Measurements from ENCODE around the gene TUBB2B.

TUBB2B gene

DNA sequence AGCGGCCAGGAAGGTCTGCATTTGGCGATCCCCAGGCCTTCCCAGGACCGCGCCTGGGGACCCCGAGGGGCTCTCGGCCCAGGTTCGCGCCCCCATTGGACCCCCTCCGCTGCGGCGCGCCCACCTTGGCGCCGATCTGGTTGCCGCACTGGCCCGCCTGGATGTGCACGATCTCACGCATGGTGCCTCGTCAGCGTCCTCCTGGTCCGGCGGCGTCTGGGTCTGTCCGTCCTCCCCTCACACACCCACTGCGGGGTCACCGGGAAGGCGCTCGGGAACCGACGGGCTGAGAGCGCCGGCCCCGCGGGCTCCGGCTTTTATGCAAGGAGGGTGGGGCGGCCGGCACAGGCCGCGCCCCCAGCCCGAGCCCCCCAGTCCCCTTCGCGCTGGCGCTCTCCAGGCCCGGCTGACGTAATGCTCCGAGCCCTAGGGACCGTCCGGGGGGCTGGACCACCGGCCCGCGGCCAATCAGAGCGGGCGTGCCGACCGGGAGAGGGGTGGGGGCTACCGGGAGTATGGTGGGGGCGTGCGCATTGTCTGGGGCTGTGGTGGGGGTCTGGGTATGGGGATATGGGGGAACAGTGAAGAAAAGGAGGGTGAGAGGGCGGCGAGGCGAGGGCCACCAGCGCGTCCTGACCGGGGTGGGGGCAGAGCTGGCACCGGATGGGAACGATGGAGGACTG is at the start of gene TUBB2B:
Gene TUBB2B, minus strand, starts transcription at position 291 of the 683 bp plus-strand sequence. Its CDS starts 110 bp downstream, at position 181.
- H3K4me3 ChIP-seq (ENCODE audit: low read depth, low read length): peak within 1 kb of the TSS; percentile 58
- DNase-seq (ENCODE audit: low read depth): no peak

GRCh38 chr6:3277251-3277650 is 49.8 kb upstream of the TUBB2B start:
- no peak for DNase-seq (ENCODE audit: low read depth)
- H3K4me3 ChIP-seq (ENCODE audit: low read depth, low read length): no peak overlapping the region

DNA sequence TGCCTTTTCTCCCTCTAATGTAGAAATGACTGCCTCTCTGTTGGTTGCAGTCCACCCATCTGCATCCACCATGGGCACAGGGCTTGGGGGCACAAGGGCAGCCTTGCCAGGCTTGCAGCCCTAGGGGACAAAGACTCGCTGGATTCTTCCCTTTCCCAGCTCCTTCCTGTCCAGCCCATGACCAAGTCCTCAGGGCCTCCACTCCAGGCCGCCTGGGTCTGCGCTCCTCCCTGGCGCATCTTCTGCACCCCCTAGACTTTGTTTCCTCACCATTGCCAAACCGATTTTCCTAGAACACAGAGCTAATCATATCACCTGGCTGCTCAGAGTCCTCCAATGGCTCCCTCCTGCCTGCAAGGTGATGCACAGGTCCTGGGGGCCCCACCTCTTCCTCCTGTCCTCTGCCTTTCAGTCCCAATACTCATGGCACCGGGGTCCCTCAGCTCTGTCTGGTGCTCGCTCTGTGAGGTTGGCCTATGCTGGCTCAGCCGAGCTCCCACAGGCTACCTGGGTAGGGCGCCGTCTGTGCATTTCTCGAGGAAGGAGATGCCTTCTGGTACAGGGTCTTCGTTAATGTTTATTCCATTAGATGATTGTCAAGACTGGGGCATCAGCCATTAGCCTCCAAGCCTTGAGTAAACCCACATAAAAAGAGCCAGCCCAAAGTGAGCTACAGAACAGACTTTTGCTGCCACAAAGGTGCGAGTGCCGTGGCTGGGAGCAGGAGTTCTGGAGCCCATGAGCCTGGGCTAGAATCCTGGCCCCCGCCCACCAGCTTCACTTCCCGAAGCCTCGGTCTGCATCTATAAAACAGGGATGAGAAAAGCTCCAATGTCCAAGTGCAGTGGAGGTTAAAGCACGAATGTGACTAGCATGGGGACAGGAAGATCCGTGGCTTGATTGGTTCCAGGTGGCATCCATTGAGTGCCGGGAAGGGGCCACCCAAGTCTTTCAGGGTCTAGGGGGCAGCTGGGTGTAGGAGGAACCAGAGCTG is 49.0 kb upstream of the TUBB2B start:
- no peak overlapping the region for H3K4me3 ChIP-seq (ENCODE audit: low read depth, low read length)
- DNase-seq (ENCODE audit: low read depth): no peak

DNA sequence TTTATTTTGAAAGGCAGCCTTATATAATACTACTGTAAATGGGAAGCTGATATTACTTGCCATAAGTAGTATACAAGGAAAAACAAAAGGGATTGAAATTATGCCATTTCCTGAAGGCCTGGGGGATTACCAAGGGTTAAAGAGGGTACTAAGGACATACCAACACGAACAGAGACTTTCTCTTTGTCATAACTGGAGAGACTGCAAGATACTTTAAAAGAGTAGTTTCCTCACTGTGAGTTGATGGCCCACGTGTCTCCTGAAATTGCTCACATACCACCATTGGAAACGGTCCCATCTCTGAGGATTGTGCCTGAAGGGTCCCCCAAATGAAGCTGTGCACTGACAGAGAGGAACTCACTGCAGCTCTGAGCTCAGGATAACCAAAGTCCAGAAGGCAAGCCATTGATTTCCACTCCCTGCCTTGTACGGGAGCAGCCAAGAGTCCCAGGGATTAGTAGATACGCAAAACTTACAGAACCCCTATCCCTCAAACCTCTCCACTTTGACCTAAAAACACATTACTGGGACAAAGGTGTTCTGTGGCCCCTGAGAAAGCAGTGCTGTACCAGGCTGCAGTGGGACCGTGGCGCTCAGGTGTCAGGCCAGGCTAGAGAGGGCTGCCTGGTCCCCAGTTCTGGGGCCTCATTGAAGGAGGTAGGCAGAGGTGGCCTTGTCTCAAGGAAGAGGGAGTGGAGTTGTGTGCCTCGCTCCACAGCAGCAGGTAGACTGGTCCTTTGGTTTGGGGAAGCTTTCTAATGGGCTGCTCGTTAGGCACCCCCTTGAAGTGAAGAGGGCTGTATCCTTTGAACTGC is 46.5 kb upstream of the TUBB2B start:
- H3K4me3 ChIP-seq (ENCODE audit: low read depth, low read length): no peak overlapping the region
- no peak for DNase-seq (ENCODE audit: low read depth)

DNA sequence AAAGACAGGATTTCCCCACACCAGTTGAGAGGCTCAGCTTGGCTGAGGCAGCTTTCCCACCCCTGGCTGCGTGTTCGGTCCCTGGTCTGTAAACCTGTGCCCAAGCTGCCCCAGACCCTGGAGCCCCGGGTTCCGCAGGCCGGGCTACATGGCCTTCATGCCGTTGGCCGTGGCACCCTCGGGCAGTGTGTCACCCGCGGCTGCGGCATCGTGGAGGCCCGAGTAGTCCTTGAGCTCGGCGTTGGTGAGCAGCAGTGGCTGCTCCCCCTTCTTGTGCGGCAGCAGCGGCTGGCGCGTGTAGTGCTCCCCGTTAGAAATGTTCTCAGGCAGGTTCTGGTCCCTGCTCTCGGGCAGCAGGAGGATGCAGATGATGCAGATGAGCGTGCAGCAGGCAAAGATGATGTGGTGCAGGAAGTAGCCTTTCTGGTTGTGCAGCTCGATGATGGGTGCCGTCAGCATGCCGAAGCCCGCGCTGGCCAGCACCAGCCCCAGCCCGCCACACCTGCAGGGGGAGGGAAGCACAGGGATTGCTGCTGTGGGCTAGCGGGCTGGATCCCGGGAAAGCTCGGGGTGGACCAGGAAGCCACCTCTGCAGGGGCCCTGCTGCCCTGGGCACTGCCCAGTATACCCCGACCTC is 45.6 kb upstream of the TUBB2B start:
- no peak for DNase-seq (ENCODE audit: low read depth)
- H3K4me3 ChIP-seq (ENCODE audit: low read depth, low read length): no peak overlapping the region

- no peak for DNase-seq (ENCODE audit: low read depth)
- H3K4me3 ChIP-seq (ENCODE audit: low read depth, low read length): no peak overlapping the region
Observed at GRCh38 chr6:3271756-3272155, 44.3 kb upstream of the TUBB2B start.

DNA sequence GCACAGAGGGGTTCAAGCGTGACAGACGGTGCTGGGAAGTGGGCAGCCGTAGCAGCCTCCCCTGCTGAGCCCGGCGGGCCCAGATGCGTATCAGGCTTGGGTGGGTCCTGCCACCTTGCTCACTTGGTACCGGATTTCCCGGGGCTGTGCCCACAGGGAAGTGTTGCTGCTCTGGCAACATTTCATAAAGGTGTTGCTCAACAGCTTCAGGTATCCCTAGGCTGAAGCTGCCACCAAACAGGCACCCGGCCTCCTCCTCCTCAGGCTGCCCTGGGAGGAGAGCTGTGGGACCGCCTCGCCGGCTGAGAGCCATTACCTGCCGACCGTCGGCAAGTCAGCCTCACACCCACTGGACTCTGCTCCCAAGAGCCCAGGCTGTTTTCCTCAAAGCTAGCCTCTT is 42.8 kb upstream of the TUBB2B start:
- H3K4me3 ChIP-seq (ENCODE audit: low read depth, low read length): no peak overlapping the region
- DNase-seq (ENCODE audit: low read depth): no peak

GRCh38 chr6:3269281-3269975 is 42.0 kb upstream of the TUBB2B start:
- H3K4me3 ChIP-seq (ENCODE audit: low read depth, low read length): no peak overlapping the region
- DNase-seq (ENCODE audit: low read depth): no peak

DNA sequence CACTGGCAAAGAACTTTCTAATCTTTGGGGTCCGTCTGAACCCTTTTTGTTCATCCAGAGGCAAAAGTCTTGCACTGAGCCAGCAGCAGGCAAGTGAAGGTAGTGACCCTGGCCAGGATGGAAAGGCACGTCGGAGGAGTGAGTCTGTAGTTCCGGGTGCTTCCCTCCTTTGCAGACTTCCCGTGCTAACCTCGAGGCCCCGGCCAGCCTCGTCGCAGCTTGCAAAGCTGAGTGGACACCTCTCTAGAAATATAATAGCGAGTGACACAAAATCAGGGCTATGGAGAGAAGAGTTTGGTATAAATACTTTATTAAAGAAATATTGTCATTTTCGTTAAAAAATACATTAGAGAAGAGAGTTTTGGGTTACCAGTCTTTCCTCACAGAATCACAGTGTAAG is 41.2 kb upstream of the TUBB2B start:
- no peak for DNase-seq (ENCODE audit: low read depth)
- H3K4me3 ChIP-seq (ENCODE audit: low read depth, low read length): no peak overlapping the region

DNA sequence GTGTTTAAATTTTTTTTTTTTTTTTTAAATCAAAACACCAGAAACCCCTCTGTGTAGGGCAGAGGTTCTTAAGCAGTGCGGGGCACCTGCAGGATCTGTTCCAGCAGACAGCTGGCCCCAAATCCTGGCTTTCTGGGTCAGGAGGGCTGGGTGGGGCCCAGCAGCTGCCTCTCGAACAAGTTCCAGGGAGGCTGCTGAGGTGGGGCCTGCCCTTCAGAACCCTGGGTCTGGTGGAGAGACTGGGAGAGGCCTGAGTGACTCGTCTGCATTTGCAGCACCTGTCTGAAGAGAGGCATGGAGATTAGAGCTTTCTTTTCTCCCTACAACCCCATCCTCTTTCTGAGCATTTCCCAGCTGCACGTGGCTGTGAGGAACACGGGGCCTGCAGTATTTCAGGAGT is 39.7 kb upstream of the TUBB2B start:
- no peak for DNase-seq (ENCODE audit: low read depth)
- H3K4me3 ChIP-seq (ENCODE audit: low read depth, low read length): no peak overlapping the region

DNA sequence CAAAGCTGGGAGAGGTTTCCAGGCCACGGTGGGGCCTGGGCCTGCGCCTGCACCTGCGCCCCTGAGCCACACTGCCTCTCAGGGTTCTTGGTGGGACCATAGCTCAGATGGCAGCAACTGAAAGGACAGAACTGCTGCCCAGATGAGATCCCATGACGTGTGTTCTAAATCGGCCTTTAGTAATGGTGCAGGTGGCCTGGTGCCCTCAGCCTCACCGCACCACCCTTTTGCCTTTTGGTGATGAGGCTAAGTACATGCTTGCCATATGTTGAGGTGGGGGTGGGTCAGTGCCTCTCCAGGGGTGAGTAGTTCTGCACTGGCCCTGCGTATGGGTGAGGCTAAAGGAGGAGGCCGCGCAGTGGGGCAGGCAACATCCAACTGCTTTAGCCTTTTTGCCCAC is 38.7 kb upstream of the TUBB2B start:
- H3K4me3 ChIP-seq (ENCODE audit: low read depth, low read length): no peak overlapping the region

GRCh38 chr6:3265671-3266070 is 38.2 kb upstream of the TUBB2B start:
- no peak overlapping the region for H3K4me3 ChIP-seq (ENCODE audit: low read depth, low read length)
- no peak for DNase-seq (ENCODE audit: low read depth)

More for the DNA sequence above, 38.7 kb upstream of the TUBB2B start:
- no peak for DNase-seq (ENCODE audit: low read depth)

- DNase-seq (ENCODE audit: low read depth): no peak
- H3K4me3 ChIP-seq (ENCODE audit: low read depth, low read length): no peak overlapping the region
Observed at GRCh38 chr6:3264356-3264755, 36.9 kb upstream of the TUBB2B start.

DNA sequence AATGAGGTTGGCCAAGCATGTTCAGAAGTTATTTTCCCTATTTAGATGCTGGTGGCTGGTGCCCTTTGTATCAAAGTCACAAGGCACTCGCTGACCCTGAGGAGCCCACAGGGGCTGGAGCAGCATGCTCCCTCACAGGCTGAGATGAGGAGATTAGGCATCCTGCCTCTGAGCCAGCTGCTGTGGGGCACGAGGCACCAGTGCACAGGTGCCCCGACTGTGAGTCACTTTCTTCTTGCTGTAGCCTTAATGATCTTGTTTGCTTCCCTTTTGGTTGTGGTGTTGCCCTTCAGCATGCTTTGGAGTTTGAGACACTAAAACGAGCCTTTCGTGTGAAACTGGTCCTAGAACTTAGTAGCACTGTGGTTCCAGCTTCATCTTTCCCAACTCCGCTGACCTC is 35.6 kb upstream of the TUBB2B start:
- no peak overlapping the region for H3K4me3 ChIP-seq (ENCODE audit: low read depth, low read length)
- DNase-seq (ENCODE audit: low read depth): no peak

GRCh38 chr6:3261921-3262320 is 34.5 kb upstream of the TUBB2B start:
- no peak for DNase-seq (ENCODE audit: low read depth)
- H3K4me3 ChIP-seq (ENCODE audit: low read depth, low read length): no peak overlapping the region

- H3K4me3 ChIP-seq (ENCODE audit: low read depth, low read length): no peak overlapping the region
- DNase-seq (ENCODE audit: low read depth): no peak
Observed at GRCh38 chr6:3261518-3261820, 34.0 kb upstream of the TUBB2B start.

GRCh38 chr6:3260772-3261517 is 33.5 kb upstream of the TUBB2B start:
- no peak overlapping the region for H3K4me3 ChIP-seq (ENCODE audit: low read depth, low read length)
- no peak for DNase-seq (ENCODE audit: low read depth)

DNA sequence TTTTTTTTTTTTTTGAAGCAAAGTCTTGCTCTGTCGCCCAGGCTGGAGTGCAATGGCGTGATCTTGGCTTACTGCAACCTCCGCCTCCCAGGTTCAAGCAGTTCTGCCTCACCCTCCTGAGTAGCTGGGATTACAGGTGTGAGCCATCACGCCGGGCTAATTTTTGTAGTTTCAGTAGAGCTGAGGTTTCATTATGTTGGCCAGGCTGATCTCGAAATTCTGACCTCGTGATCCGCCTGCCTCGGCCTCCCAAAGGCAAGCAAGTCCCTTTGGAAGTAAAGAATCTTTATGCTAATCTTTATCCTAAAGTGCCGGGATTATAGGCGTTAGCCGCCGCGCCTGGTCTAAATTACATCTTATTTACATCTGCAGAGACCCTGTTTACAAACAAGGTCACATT is 32.8 kb upstream of the TUBB2B start:
- no peak for DNase-seq (ENCODE audit: low read depth)
- no peak overlapping the region for H3K4me3 ChIP-seq (ENCODE audit: low read depth, low read length)

Measured in skeletal muscle cell (primary cell).